Superior temporal gyrus (tissue), 1 donor: ENCODE measurements around the gene PBX1.

Source experiments
- DNase-seq: peaks from one replicate; pipeline ENCODE4 v3.0.0-alpha.2; 2016; ENCODE audit errors: extremely low spot score

The PBX1 gene

GRCh38 chr1:164563721-164564360, 4.9 kb downstream of the PBX1 start:
- peak; percentile 63 for DNase-seq

GRCh38 chr1:164564378-164564777, 5.4 kb downstream of the PBX1 start:
- DNase-seq = peak; percentile 33

GRCh38 chr1:164565357-164565756, 6.4 kb downstream of the PBX1 start:
- peak; percentile 34 for DNase-seq

- no peak for DNase-seq
Measured at GRCh38 chr1:164567774-164568173, 8.8 kb downstream of the PBX1 start.

- DNase-seq = no peak
Measured at GRCh38 chr1:164569241-164569640, 10.3 kb downstream of the PBX1 start.

- DNase-seq = no peak
Measured at GRCh38 chr1:164569866-164570265, 10.9 kb downstream of the PBX1 start.

- no peak for DNase-seq
Measured at GRCh38 chr1:164571333-164571732, 12.3 kb downstream of the PBX1 start.

- no peak for DNase-seq
Measured at GRCh38 chr1:164575356-164575886, 16.4 kb downstream of the PBX1 start.

GRCh38 chr1:164576291-164577271, 17.6 kb downstream of the PBX1 start:
- peak; percentile 64 for DNase-seq

GRCh38 chr1:164577291-164577690, 18.3 kb downstream of the PBX1 start:
- no peak for DNase-seq

GRCh38 chr1:164578479-164579200, 19.7 kb downstream of the PBX1 start:
- DNase-seq = no peak

- no peak for DNase-seq
Measured at GRCh38 chr1:164579381-164579780, 20.4 kb downstream of the PBX1 start.

GRCh38 chr1:164581762-164582161, 22.8 kb downstream of the PBX1 start:
- DNase-seq = no peak

GRCh38 chr1:164583196-164583595, 24.2 kb downstream of the PBX1 start:
- no peak for DNase-seq

- no peak for DNase-seq
Measured at GRCh38 chr1:164583835-164584539, 25.0 kb downstream of the PBX1 start.

GRCh38 chr1:164586591-164586990, 27.6 kb downstream of the PBX1 start:
- no peak for DNase-seq

- DNase-seq = no peak
Measured at GRCh38 chr1:164587617-164588501, 28.9 kb downstream of the PBX1 start.

- DNase-seq = no peak
Measured at GRCh38 chr1:164588516-164589341, 29.7 kb downstream of the PBX1 start.

- DNase-seq = no peak
Measured at GRCh38 chr1:164589408-164589807, 30.4 kb downstream of the PBX1 start.
